Left lung (tissue), 10 donors: ENCODE measurements around the gene ATP5ME. TPM values are rescaled to one million over a fixed set of nuclear protein-coding genes. Genes with fewer than 3 reads are reported as not detected.

ENCODE experiments used
- ATAC-seq: fragments of 200-7000 bp; cut with Tn5 transposase; one replicate; pipeline ENCODE4 v1.9.1; 2020; ENCODE audit warnings: moderate library complexity
- DNase-seq, 4 donors: peaks; one replicate each; pipeline ENCODE4 v3.0.0-alpha.2; 2013 to 2020
- H3K27ac ChIP-seq, 2 donors: fragments of 200-600 bp; sonication (generic) in 1 of 2; one replicate each; pipeline versions ENCODE4 v1.5.0 to v1.8.0; 2020 to 2021
- H3K27me3 ChIP-seq, 2 donors: fragments of 200-600 bp; sonication (generic) in 1 of 2; one replicate each; pipeline versions ENCODE4 v1.5.0 to v1.8.0; 2020 to 2021
- H3K36me3 ChIP-seq, 2 donors: fragments of 200-600 bp; sonication (generic) in 1 of 2; one replicate each; pipeline versions ENCODE4 v1.5.0 to v1.8.0; 2020 to 2021
- H3K4me1 ChIP-seq, 2 donors: fragments of 200-600 bp; one replicate each; pipeline ENCODE4 v1.8.0; 2021
- H3K4me3 ChIP-seq, 2 donors: fragments of 200-600 bp; sonication (generic) in 1 of 2; one replicate each; pipeline versions ENCODE4 v1.5.0 to v1.8.0; 2020 to 2021; ENCODE audit warnings: mild to moderate bottlenecking in 1 of 2
- H3K9me3 ChIP-seq, 2 donors: fragments of 200-600 bp; sonication (generic) in 1 of 2; one replicate each; pipeline versions ENCODE4 v1.5.0 to v1.8.0; 2020 to 2021
- CTCF ChIP-seq, 2 donors: fragments of 200-600 bp; sonication (generic) in 1 of 2; IDR thresholded peaks; one replicate each; pipeline versions ENCODE4 v1.5.0 to v1.8.0; 2021; ENCODE audit warnings: antibody characterized with exemption in 2 of 2
- intact Hi-C, 2 donors: fragments of 100-400 bp; cut with DNase I; formaldehyde crosslinking; loops; one replicate each; pipeline versions ENCODE4 v1.11.2 to v1.14.2; 2022
- polyA plus RNA-seq, 6 donors: library from polyadenylated mRNA; unstranded; fragments of 120-200 nt; gene quantifications; one replicate each; pipeline ENCODE4 v1.2.1, GENCODE V29; 2013; ENCODE audit not compliant: insufficient read length in 6 of 6
- total RNA-seq, 2 donors: library from RNA; stranded (reverse); fragmentation: NEBNext Ultra II Directional; extraction: Animal tissue kit (Norgen Biotek cat#: 25700); gene quantifications; one replicate each; pipeline ENCODE4 v1.2.1, GENCODE V29; 2021
- donor health status: DM: no; HTN: yes; CAD: no.
- donor health status: DM: no; HTN: no; CAD: no.

Gene ATP5ME
- total and polyA plus RNA-seq, 8 donors, result 162 to 245 (median 189) TPM

DNA sequence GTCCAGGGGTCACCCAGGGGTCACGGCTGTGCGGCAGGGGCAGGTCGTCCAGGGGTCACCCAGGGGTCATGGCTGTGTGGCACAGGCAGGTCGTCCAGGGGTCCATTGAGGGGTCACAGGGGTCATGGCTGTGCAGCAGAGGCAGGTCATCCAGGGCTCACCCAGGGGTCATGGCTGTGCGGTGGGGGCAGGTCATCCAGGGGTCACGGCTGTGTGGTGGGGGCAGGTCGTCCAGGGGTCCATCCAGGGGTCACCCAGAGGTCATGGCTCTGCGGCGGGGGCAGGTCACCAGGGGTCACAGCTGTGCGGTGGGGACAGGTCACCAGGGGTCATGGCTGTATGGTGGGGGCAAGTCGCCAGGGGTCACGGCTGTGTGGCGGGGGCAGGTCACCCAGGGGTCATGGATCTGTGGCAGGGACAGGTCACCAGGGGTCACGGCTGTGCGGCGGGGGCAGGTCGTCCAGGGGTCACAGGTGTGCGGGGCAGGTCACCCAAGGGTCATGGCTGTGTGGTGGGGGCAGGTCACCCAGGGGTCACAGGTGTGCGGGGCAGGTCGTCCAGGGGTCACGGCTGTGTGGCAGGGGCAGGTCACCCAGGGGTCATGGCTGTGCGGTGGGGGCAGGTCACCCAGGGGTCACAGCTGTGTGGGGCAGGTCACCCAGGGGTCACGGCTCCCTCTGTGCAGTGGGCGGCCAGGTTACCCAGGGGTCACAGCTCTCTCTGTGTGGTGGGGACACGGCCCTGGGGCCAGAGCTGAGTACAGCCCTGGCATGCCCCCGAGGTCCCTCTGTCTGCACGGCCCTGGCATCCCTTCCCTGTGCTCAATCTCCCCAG lies 16.0 kb downstream of the ATP5ME start:
- no peak for TF ChIP-seq CTCF (IDR thresholded peaks at IDR 0.05)

GRCh38 chr4:657338-657833 lies 16.7 kb downstream of the ATP5ME start:
- Histone ChIP-seq H3K4me1 (no peaks in the 10 kb centered on the region), H3K27ac (no peak overlapping the region), H3K36me3 (no peaks in the 10 kb centered on the region), H3K9me3 (no peaks in the 10 kb centered on the region), H3K4me3 (no peak overlapping the region), H3K27me3 (peaks cover 0 to 46% of the 10 kb centered on the region in 2 donors)
- no peak for TF ChIP-seq CTCF (IDR thresholded peaks at IDR 0.05)
- no peak for ATAC-seq
- intact Hi-C loops, result no loop called here
- DNase-seq, result no peak

More for the DNA sequence above, 16.0 kb downstream of the ATP5ME start:
- intact Hi-C loops, result no loop called here
- peaks cover 0 to 41% of the 10 kb centered on the region in 2 donors for H3K27me3 ChIP-seq
- H3K36me3 ChIP-seq, result no peaks in the 10 kb centered on the region
- no peak overlapping the region for H3K27ac ChIP-seq
- no peak for ATAC-seq
- no peaks in the 10 kb centered on the region for H3K4me1 ChIP-seq
- peak in 2 of 4 donors; percentile 32 to 67 for DNase-seq
- no peak overlapping the region for H3K4me3 ChIP-seq
- H3K9me3 ChIP-seq, result no peaks in the 10 kb centered on the region

DNA sequence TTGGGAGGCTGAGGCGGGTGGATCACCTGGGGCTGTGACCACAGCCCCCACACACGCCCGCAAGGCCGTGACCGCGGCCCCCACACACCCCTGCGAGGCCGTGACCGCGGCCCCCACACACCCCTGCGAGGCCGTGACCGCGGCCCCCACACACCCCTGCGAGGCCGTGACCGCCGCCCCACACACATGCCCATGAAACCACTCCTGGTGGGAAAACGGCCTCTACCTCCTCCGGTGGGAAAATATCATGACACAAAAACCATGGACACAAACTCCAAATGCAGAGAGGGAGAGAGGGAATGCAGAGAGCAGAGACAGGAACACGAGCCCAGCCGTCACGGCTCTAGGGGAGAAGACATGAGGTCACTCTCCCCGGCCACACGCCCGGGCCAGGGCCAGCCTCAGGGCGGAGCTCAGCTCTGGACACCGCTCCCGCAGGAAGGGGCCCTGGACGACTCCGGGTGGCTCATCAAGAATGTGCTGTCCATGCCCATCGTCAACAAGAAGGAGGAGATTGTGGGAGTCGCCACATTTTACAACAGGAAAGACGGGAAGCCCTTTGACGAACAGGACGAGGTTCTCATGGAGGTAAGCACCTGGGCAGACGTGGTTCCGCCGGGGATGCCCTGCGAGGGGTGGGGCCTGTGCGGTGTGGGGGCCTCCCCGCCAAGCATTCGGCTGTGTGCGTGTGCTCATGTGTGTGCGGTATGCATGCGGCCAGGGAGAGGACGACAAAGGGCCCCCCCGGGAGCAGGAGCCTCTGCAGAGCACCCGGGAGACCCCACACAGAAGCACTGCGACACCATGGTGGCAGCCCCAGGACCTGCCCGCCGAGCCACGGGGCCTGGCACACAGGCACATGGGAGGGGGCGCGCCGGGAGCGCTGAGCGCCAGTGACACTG lies 17.4 kb downstream of the ATP5ME start:
- ATAC-seq (no peak), DNase-seq (peak in 1 of 4 donors; percentile 72)
- no peak overlapping the region for H3K4me3 ChIP-seq
- intact Hi-C loops, result no loop called here
- H3K27me3 ChIP-seq, result peaks cover 0 to 53% of the 10 kb centered on the region in 2 donors
- H3K27ac ChIP-seq, result no peak overlapping the region
- no peak for TF ChIP-seq CTCF (IDR thresholded peaks at IDR 0.05)
- no peaks in the 10 kb centered on the region for H3K4me1 ChIP-seq
- no peaks in the 10 kb centered on the region for H3K9me3 ChIP-seq
- H3K36me3 ChIP-seq, result no peaks in the 10 kb centered on the region

DNA sequence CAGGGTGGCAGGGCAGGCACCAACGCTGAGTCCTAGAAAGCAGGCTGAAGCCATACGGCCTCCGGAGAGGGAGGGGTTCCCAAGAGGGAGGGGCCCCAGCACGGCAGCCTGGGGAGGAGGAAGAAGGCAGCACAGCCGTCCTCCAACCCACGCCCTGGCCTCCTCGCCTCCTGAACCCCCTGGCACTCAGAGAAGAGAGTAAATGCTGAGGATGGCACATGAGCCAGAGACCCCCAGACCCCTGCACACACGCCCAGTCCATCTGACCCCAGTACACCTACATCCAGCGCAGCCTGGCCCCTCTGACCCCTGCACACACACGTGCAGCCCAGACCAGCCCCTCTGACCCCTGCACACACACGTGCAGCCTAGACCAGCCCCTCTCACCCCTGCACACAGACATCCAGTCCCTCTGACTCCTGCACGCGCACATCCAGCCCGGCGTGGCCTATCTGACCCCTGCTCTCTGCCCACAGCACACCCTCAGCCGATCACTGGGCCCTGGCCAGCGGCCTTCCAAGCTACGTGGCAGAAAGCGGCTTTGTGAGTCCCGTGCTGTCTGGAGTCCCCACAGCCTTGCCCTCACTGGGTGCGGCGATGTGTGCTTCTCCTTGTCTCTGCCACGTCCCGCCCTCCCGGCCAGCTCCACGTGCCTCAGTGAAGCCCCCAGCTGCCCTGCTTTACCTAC lies 18.5 kb downstream of the ATP5ME start:
- no peak for TF ChIP-seq CTCF (IDR thresholded peaks at IDR 0.05)
- peaks cover 2 to 64% of the 10 kb centered on the region in 2 donors for H3K27me3 ChIP-seq
- no peaks in the 10 kb centered on the region for H3K4me1 ChIP-seq
- H3K4me3 ChIP-seq, result no peak overlapping the region
- ATAC-seq (no peak), DNase-seq (peak in 1 of 4 donors; percentile 73)
- no peaks in the 10 kb centered on the region for H3K36me3 ChIP-seq
- H3K27ac ChIP-seq, result no peak overlapping the region
- H3K9me3 ChIP-seq, result no peaks in the 10 kb centered on the region
- intact Hi-C loops, result no loop called here
